Skeletal muscle cell (primary cell): ENCODE results near the gene CIDEC.
"Not testable (repeated sequence)": the region's sequence is repeated elsewhere in the genome, so short reads cannot be mapped to it uniquely, and the experiment has no call there.

Experiments
- DNase-seq: peaks from one replicate; pipeline ENCODE4 v3.0.0-alpha.2; 2010; ENCODE audit warnings: low read depth
- H3K4me3 ChIP-seq: 2 replicates; pipeline ENCODE4 v1.5.1; 2011; ENCODE audit warnings: low read depth, mild to moderate bottlenecking, control low read depth, low read length, moderate library complexity

CIDEC gene

DNA sequence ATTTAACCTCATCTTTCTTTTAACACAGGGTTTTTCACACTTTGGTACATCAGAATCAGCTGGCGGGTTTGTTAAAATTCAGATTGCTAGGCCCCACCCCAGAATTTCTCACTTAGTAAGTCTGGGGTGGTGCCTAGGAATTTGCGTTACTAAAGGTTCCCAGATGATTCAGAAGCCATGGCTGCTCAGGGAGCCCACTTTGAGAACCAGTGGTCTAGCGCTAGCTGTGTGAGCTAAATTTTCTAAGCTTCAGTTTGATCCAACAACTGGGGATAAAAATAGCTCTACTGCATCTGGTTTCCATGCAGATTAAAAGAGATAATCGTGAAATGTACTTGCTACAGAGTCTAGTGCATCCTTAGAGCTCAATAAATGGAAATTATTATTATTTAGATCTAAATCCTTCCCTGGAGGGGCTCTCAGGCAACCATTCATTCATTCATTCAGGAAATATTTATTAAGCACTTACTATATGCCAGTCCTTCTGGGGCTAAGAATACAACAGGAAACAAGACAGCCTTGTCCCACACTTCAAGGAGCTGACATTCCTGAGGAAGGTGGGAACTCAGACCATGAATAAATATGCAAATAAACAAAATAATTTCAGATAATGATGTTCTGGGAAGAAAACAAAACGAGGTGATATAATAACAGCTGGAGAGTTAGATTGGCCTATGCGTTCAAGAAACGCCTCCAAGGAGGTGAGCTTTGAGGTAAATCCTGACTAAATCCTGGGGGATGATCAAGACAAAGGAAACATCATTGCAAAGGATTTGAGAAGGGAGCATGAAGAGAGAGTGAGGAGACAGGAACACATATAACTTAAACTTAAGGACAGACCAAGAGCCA, 3.9 kb upstream of the CIDEC start:
- DNase-seq = peak; percentile 55
- no peak overlapping the region for H3K4me3 ChIP-seq

- no peak overlapping the region for H3K4me3 ChIP-seq
- no peak for DNase-seq
These were observed 1.4 kb upstream of the CIDEC start for GRCh38 chr3:9881441-9881840.

- no peak overlapping the region for H3K4me3 ChIP-seq
- DNase-seq = peak; percentile 88
These were observed 1.4 kb downstream of the CIDEC start for GRCh38 chr3:9878700-9879099.

- DNase-seq = no peak
- H3K4me3 ChIP-seq = no peak overlapping the region
These were observed 3.1 kb downstream of the CIDEC start for GRCh38 chr3:9876991-9877390.

GRCh38 chr3:9876255-9876654, 3.8 kb downstream of the CIDEC start:
- not testable (repeated sequence) for H3K4me3 ChIP-seq, DNase-seq

DNA sequence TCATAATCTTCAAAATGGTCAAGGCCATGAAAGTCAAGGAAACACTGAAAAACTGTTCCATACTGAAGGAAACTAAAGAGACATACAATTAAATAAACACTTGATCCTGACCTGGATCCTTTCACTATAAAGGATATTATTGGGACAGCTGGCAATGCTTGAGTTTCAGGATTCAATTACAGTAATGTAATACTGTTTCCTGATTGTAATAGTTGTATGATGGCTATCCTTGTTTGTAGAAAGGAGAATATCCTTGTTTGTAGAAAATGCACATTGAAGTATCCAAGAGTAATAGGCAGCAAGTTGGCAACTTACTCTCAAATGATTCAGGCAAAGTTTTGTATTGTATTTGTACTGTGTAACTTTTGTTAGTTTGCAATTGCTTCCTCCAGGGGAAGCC, 4.6 kb downstream of the CIDEC start:
- H3K4me3 ChIP-seq = no peak overlapping the region
- no peak for DNase-seq

- DNase-seq, H3K4me3 ChIP-seq: not testable (repeated sequence)
These were observed 8.0 kb downstream of the CIDEC start for GRCh38 chr3:9872067-9872466.

GRCh38 chr3:9870978-9871377, 9.1 kb downstream of the CIDEC start:
- H3K4me3 ChIP-seq = no peak overlapping the region
- no peak for DNase-seq

DNA sequence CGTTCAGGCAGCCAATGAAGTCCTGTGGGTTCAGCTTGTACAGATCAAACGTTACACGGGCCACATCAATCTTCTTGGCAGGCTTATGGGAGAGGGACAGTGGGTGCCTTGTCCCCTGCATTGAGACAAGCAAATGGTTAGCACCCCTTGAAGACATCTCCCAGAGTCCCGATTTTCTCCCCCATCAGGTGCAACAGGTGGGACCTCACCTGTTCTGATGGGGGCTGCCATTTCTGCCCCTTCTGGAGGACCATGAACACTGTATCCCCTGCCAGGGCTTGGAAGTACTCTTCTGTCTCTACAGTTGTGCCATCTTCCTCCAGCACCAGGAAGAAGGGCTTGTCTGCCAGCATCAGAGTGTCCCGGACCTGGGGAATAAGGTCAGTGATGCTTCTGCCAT, 10.1 kb downstream of the CIDEC start:
- H3K4me3 ChIP-seq = no peak overlapping the region
- DNase-seq = no peak

GRCh38 chr3:9867106-9867505, 12.9 kb downstream of the CIDEC start:
- no peak overlapping the region for H3K4me3 ChIP-seq
- no peak for DNase-seq

DNA sequence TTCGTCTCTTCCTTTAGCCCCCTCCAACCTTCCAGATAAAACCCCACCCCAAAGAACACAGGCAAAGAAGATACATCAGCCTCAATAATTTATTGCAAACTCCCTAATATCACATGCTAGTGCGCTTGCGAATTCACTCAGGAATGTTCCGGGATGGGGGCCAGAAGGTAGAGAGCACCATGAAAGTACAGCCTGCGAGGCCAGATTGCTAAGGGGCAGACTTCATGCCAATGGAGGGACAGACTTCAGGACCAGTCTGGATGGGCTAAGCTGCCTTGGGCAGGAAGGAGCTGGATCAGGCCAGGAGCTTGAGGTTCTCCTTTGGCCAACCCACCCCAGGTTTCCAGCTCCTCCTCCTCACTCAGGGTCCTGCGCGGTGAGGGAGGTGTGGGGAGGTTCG, 13.4 kb downstream of the CIDEC start:
- no peak overlapping the region for H3K4me3 ChIP-seq
- DNase-seq = no peak

DNA sequence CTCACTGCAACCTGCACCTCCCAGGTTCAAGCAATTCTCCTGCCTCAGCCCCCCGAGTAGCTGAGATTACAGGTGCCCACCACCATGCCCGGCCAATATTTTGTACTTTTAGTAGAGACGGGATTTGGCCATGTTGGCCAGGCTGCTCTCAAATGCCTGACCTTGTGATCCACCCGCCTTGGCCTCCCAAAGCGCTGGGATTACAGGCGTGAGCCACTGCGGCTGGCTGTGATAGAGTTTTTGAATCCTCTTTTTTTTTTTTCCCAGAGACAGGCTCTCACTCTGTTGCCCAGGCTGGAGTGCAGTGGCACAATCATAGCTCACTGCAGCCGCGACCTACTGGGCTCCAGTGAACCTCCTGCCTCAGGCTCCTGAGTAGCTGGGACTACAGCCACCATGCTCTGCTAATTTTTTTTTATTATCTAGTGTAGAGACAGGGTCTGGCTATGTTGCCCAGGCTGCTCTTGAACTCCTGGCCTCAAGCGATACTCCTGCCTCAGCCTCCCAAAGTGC, 14.9 kb downstream of the CIDEC start:
- not testable (repeated sequence) for H3K4me3 ChIP-seq, DNase-seq

DNA sequence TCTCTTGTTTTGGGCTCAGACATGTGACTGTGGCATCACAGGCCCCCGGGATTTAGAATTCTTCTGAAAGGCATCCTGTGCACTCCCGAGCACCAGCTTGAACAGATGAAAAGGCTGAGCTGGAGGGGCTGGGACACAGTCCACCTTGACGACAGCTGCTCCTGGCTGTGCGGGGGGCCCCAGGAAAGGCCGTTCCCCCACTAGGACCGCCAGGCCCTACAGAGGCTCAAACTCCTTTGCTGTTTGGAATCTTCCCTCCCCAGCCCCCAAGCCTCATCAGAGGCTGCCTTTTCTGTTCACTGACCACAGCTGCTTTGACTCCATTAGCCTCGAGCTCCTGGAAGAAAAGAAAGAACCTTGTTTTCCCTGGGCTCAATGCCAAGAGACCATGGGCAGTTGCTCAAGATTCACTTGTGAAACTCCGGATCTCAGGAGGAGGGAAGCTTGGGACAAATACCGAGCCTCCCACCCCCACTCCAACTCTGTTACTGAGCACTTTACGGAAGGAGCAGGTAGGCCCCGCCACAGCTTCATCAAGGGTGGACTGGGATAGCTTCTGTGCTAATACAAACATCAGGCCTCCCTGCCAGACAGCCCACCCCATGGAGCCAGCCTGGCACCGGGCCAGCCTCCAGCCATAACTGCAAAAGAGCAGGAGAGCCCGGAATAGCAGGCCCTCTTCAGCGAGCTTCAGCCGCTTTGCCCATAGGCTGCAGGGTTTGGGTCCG, 15.7 kb downstream of the CIDEC start:
- H3K4me3 ChIP-seq = no peak overlapping the region
- peak; percentile 85 for DNase-seq

DNA sequence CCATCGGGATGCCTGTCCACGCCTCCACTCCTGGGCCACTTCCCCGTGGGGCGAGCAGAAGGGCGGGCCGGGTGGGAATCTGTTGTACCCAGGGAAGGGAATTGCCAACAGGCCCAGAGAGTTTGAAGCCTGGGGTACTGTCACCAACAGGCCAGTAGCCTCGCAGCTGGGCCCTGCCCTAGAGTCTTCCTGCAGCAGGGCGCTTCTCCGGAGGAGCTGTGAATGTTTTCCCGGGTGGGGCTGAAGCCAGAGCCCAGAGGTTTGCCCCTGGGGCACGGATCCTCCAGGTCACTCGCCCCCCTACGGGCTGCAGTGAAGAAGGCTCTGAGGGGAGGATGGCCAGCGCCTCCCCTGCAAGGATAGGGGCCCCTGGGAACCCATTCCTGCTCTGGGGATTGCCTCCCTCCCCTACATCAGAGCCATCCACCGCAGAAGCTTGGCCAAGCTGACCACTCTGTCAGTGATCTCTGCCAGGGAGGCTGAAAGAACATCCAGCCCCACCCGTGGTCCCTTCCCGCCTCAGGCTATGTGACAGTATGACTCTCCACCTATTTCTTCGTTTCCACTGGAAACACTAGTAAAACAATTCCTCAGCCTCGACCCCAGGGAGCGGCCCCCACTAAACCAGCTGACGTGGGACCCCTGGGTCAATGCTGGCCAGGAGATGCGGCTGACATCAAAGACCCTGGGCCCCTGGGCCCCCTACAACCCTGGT, 16.8 kb downstream of the CIDEC start:
- no peak for DNase-seq
- H3K4me3 ChIP-seq = no peak overlapping the region

GRCh38 chr3:9862391-9863057, 17.5 kb downstream of the CIDEC start:
- H3K4me3 ChIP-seq = no peak overlapping the region
- DNase-seq = no peak

DNA sequence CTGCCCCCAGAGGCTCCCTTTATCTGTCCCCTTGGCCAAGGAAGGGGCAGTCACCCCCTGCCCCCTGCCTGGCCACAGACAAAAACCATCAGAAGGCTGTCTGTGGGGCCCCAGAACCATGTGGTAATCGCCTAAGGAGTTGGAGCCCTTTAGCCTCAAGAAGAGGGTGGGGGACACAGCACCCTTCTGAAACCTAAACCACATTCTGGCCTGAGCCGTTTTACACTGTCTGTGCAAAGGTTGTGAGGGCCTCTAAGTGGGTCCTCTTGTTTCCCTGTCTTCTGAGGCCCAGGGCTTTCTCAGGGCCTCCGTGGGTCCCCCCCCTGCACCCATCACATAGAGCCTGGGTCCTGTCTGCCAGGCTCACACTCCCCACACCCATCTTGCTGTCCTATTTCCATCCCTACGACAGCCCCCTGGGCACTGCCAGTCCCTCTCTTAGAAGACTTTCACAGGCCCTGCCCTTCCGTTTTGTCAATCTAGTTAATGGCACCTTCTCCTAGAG, 18.4 kb downstream of the CIDEC start:
- H3K4me3 ChIP-seq = no peak overlapping the region

DNA sequence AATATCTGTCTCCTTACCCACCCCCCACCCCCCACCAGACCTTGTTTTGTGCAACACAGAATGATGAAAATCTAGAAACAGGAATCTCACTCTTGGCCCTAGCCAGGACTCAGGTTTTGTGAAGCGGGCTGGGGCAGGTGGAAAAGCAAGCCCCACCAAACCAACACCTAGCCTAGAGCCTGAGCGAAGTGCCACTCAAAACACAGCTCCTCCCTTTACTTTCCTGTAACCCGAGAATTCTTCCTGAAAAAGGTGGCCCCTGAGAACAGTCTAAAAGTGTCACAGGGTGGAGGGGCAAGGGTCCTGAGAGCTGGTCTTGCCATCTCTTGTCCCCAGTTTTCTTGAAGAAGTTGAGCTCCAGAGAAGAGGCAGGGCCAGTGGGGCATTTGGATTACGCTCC, 18.9 kb downstream of the CIDEC start:
- no peak for DNase-seq
- no peak overlapping the region for H3K4me3 ChIP-seq

More for the DNA sequence above, 18.4 kb downstream of the CIDEC start:
- DNase-seq = no peak

GRCh38 chr3:9859530-9860025, 20.5 kb downstream of the CIDEC start:
- H3K4me3 ChIP-seq = no peak overlapping the region
- DNase-seq = no peak

- H3K4me3 ChIP-seq = no peak overlapping the region
- no peak for DNase-seq
These were observed 24.5 kb downstream of the CIDEC start for GRCh38 chr3:9855594-9855993.
